HUES48 (cell line): ENCODE data around the gene BLOC1S5.

Source experiments
- H3K27ac ChIP-seq: one replicate; pipeline ENCODE4 v1.7.0; 2013; ENCODE audit warnings: low read depth, low read length, inconsistent platforms
- H3K27me3 ChIP-seq: 2 replicates; pipeline ENCODE4 v1.6.1; 2013; ENCODE audit warnings: mild to moderate bottlenecking, low read length; ENCODE audit not compliant: control insufficient read depth, insufficient read depth
- H3K36me3 ChIP-seq: 2 replicates; pipeline ENCODE4 v1.6.1; 2013; ENCODE audit warnings: low read length; ENCODE audit not compliant: control insufficient read depth, insufficient read depth
- H3K4me1 ChIP-seq: 2 replicates; pipeline ENCODE4 v1.6.1; 2013; ENCODE audit warnings: mild to moderate bottlenecking, low read length; ENCODE audit not compliant: control insufficient read depth, insufficient read depth
- H3K4me3 ChIP-seq: 2 replicates; pipeline ENCODE4 v1.5.1; 2013; ENCODE audit warnings: mild to moderate bottlenecking, low read depth, low read length
- H3K9ac ChIP-seq: 2 replicates; pipeline ENCODE4 v1.6.1; 2013; ENCODE audit warnings: mild to moderate bottlenecking, low read depth, low read length, moderate library complexity
- H3K9me3 ChIP-seq: 2 replicates; pipeline ENCODE4 v1.6.1; 2013; ENCODE audit warnings: low read length; ENCODE audit not compliant: control insufficient read depth, insufficient read depth

Gene BLOC1S5

DNA sequence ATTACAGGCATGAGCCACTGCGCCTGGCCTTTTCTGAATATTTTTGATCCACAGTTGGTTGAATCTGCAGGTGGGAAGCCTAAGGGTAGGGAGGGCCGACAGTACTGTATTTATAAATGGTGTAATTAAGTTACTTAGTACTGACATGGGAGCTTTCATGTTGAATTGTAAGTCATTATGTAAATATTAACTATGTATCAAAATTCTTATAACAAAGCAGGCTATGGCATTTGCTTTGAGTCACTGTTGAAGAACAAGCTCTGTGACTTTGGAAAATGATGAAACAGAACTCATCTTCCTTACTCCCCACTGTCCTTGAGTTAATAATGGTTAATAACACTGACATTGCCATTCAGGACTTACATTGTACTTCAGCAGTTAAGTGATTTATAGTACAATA lies 90.6 kb downstream of the BLOC1S5 start:
- Histone ChIP-seq H3K4me3 (no peak overlapping the region), H3K27me3 (no peaks in the 10 kb centered on the region), H3K27ac (no peak overlapping the region), H3K9ac (no peak overlapping the region), H3K4me1 (no peaks in the 10 kb centered on the region), H3K36me3 (no peaks in the 10 kb centered on the region), H3K9me3 (no peaks in the 10 kb centered on the region; the same call in 1 of the 2 replicates)

DNA sequence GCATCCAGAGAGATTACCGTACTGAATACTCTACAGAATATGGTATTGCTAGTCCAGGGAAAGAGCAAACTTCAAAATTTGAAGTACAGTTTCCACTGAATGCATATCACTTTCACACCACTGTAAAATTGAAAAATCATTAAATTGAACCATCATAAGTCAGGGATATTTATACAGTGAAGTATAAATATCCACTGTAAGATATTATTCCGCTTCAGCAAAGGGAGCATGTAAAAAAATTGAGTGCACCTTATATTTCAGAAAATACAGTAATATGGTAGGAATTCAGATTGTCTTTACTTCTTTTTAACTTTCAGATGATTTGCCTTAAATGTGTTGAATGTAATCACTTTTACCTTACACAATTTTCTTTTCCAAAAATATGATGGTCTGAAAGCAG lies 92.7 kb downstream of the BLOC1S5 start:
- H3K4me3 ChIP-seq = no peak overlapping the region
- H3K36me3 ChIP-seq = no peaks in the 10 kb centered on the region
- no peaks in the 10 kb centered on the region for H3K4me1 ChIP-seq
- no peaks in the 10 kb centered on the region; the same call in 1 of the 2 replicates for H3K9me3 ChIP-seq
- H3K27ac ChIP-seq = no peak overlapping the region
- H3K9ac ChIP-seq = no peak overlapping the region
- no peaks in the 10 kb centered on the region for H3K27me3 ChIP-seq

DNA sequence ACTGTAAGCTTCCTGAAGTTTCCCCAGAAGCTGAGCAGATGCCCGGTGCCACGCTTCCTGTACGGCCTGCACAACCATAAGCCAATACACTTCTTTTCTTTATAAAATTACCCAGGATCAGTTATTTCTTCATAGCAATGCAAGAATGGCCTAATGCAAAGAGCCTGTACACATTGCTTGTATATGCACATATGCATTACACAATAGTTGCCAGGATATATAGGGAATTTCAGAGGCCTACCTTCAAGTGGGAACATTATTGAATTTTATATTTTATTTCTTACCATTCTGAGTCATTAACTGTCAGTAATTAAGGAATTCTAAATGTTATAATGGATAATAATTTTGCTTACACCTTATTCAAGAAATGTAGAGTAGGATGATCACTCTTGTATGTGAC lies 93.6 kb downstream of the BLOC1S5 start:
- Histone ChIP-seq H3K27ac (no peak overlapping the region), H3K9ac (no peak overlapping the region), H3K36me3 (no peaks in the 10 kb centered on the region), H3K27me3 (no peaks in the 10 kb centered on the region), H3K4me1 (no peaks in the 10 kb centered on the region), H3K4me3 (no peak overlapping the region), H3K9me3 (no peaks in the 10 kb centered on the region; the same call in 1 of the 2 replicates)
